ENCODE data around the gene ATP5PD. TPM values are rescaled to one million over a fixed set of nuclear protein-coding genes. Genes with fewer than 3 reads are reported as not detected.

The ATP5PD gene
- total and polyA plus RNA-seq, 2 of the 13 experiments (the other 11 are each of a cell fraction or from before 2014, with no cell fraction given) = 158 to 428 TPM

DNA sequence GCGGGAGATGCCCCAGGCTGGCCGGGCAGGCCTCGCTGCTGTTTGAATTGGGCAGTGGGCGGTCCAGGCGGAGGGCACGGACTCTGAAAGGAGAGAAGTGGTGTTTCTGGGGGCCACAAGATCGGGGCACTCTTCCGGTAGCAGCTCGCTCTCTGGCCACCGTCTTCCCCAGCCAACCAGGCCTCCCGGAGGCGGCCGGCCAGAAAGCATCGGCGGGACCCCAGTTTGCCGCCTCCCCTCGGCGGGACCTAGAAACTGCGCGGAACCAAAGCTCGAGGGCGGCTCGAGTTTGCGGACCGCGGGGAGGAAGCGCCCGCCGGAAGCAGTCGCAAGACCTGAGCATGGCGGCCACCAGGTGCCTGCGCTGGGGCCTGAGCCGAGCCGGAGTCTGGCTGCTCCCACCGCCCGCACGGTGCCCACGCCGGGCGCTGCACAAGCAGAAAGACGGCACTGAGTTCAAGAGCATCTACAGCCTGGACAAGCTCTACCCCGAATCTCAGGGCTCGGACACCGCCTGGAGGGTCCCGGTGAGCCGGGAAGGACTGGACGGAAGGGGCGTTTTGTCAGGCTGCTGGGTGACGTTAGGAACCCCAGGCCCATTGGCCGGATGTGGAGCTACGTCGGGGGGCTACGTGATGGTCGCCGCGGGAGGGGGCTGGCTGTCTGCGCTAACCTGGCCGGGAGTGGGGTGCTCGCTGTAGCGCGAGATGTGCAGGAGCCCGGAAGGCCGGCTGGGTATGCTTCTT lies 34.2 kb downstream of the ATP5PD start, which contains the start of gene MRPL58 (continued):
- TF ChIP-seq ZNF138 (CRISPR knock-in tag; IDR thresholded peaks at IDR 0.05; ENCODE audit: low read depth) (peak; percentile 95), ZNF724P (CRISPR knock-in tag; IDR thresholded peaks at IDR 0.05; ENCODE audit: borderline replicate concordance) (no peak), HDAC1 (CRISPR knock-in tag; IDR thresholded peaks at IDR 0.05) (peak; percentile 99), RFX1 (IDR thresholded peaks at IDR 0.05) (no peak), MXD4 (CRISPR knock-in tag; IDR thresholded peaks at IDR 0.05) (peak; percentile 93), RBAK (CRISPR knock-in tag; IDR thresholded peaks at IDR 0.05) (no peak; the same call in 1 of the 2 replicates), ZSCAN22 (CRISPR knock-in tag; IDR thresholded peaks at IDR 0.05) (peak; percentile 82), RARG (CRISPR knock-in tag; IDR thresholded peaks at IDR 0.05; ENCODE audit: low read depth) (peak; percentile 98; the same call in 1 of the 2 replicates), KDM5A (IDR thresholded peaks at IDR 0.05; ENCODE audit: borderline replicate concordance, low read length) (peak; percentile 95), MAF1 (CRISPR knock-in tag; IDR thresholded peaks at IDR 0.05; ENCODE audit: borderline replicate concordance) (peak; percentile 95; the same call in 1 of the 2 replicates), ZFY (CRISPR knock-in tag; IDR thresholded peaks at IDR 0.05) (peak; percentile 97), ATF7-NPFF (CRISPR knock-in tag; IDR thresholded peaks at IDR 0.05; ENCODE audit: low read depth) (peak; percentile 89), ZMYM2 (CRISPR knock-in tag; IDR thresholded peaks at IDR 0.05) (peak; percentile 80), AKAP8 (CRISPR knock-in tag; IDR thresholded peaks at IDR 0.05) (no peak; the same call in 1 of the 2 replicates), TP53 (CRISPR knock-in tag; conservative IDR thresholded peaks at IDR 0.05) (peak; percentile 96), ATM (IDR thresholded peaks at IDR 0.05; ENCODE audit: borderline replicate concordance) (no peak), BCL6 (CRISPR knock-in tag; IDR thresholded peaks at IDR 0.05) (peak; percentile 82), TBL1XR1 (IDR thresholded peaks at IDR 0.05; ENCODE audit: borderline replicate concordance, low read length, partially characterized antibody) (peak; percentile 25), HOXA9 (CRISPR knock-in tag; IDR thresholded peaks at IDR 0.05; ENCODE audit: borderline replicate concordance) (no peak), ZNF737 (CRISPR knock-in tag; IDR thresholded peaks at IDR 0.05; ENCODE audit: borderline replicate concordance) (no peak; the same call in 1 of the 2 replicates)
- TF ChIP-seq, protein P1, sequence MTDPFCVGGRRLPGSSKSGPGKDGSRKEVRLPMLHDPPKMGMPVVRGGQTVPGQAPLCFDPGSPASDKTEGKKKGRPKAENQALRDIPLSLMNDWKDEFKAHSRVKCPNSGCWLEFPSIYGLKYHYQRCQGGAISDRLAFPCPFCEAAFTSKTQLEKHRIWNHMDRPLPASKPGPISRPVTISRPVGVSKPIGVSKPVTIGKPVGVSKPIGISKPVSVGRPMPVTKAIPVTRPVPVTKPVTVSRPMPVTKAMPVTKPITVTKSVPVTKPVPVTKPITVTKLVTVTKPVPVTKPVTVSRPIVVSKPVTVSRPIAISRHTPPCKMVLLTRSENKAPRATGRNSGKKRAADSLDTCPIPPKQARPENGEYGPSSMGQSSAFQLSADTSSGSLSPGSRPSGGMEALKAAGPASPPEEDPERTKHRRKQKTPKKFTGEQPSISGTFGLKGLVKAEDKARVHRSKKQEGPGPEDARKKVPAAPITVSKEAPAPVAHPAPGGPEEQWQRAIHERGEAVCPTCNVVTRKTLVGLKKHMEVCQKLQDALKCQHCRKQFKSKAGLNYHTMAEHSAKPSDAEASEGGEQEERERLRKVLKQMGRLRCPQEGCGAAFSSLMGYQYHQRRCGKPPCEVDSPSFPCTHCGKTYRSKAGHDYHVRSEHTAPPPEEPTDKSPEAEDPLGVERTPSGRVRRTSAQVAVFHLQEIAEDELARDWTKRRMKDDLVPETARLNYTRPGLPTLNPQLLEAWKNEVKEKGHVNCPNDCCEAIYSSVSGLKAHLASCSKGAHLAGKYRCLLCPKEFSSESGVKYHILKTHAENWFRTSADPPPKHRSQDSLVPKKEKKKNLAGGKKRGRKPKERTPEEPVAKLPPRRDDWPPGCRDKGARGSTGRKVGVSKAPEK (CRISPR knock-in tag; IDR thresholded peaks at IDR 0.05; ENCODE audit: borderline replicate concordance) = peak; percentile 54; the same call in 1 of the 2 replicates
- TF ChIP-seq, protein P2, sequence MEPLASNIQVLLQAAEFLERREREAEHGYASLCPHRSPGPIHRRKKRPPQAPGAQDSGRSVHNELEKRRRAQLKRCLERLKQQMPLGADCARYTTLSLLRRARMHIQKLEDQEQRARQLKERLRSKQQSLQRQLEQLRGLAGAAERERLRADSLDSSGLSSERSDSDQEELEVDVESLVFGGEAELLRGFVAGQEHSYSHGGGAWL (CRISPR knock-in tag; IDR thresholded peaks at IDR 0.05) = peak; percentile 94
- TF ChIP-seq, protein P3, sequence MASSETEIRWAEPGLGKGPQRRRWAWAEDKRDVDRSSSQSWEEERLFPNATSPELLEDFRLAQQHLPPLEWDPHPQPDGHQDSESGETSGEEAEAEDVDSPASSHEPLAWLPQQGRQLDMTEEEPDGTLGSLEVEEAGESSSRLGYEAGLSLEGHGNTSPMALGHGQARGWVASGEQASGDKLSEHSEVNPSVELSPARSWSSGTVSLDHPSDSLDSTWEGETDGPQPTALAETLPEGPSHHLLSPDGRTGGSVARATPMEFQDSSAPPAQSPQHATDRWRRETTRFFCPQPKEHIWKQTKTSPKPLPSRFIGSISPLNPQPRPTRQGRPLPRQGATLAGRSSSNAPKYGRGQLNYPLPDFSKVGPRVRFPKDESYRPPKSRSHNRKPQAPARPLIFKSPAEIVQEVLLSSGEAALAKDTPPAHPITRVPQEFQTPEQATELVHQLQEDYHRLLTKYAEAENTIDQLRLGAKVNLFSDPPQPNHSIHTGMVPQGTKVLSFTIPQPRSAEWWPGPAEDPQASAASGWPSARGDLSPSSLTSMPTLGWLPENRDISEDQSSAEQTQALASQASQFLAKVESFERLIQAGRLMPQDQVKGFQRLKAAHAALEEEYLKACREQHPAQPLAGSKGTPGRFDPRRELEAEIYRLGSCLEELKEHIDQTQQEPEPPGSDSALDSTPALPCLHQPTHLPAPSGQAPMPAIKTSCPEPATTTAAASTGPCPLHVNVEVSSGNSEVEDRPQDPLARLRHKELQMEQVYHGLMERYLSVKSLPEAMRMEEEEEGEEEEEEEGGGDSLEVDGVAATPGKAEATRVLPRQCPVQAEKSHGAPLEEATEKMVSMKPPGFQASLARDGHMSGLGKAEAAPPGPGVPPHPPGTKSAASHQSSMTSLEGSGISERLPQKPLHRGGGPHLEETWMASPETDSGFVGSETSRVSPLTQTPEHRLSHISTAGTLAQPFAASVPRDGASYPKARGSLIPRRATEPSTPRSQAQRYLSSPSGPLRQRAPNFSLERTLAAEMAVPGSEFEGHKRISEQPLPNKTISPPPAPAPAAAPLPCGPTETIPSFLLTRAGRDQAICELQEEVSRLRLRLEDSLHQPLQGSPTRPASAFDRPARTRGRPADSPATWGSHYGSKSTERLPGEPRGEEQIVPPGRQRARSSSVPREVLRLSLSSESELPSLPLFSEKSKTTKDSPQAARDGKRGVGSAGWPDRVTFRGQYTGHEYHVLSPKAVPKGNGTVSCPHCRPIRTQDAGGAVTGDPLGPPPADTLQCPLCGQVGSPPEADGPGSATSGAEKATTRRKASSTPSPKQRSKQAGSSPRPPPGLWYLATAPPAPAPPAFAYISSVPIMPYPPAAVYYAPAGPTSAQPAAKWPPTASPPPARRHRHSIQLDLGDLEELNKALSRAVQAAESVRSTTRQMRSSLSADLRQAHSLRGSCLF (CRISPR knock-in tag; IDR thresholded peaks at IDR 0.05; ENCODE audit: borderline replicate concordance) = no peak; the same call in 1 of the 2 replicates
